Dendritic cell treated with granulocyte-macrophage colony-stimulating factor and Interleukin-4, amounts not matched to agents 40 ng/mL and 50 ng/mL, for 4 days (primary cell): ENCODE measurements around the gene OCRL.
A peak's percentile ranks its signal among the peaks of the same experiment; 100 is the strongest.

Experiments
- H3K27ac Mint-ChIP-seq: one replicate; pipeline ENCODE4 v1.8.0; 2022; ENCODE audit warnings: mild to moderate bottlenecking, mixed read lengths
- H3K27me3 Mint-ChIP-seq: one replicate; pipeline ENCODE4 v1.8.0; 2022; ENCODE audit warnings: mild to moderate bottlenecking, mixed read lengths
- H3K36me3 Mint-ChIP-seq: one replicate; pipeline ENCODE4 v1.8.0; 2022; ENCODE audit warnings: low read depth, mixed read lengths
- H3K4me1 Mint-ChIP-seq: one replicate; pipeline ENCODE4 v1.8.0; 2022; ENCODE audit warnings: low read depth, mixed read lengths
- H3K4me3 Mint-ChIP-seq: one replicate; pipeline ENCODE4 v1.8.0; 2022; ENCODE audit warnings: mild to moderate bottlenecking, moderate library complexity, mixed read lengths
- H3K9me3 Mint-ChIP-seq: one replicate; pipeline ENCODE4 v1.8.0; 2022; ENCODE audit warnings: mixed read lengths
- intact Hi-C: fragments of 100-400 bp; cut with micrococcal nuclease; formaldehyde crosslinking; loops from one replicate; pipeline ENCODE4 v1.15.0; 2022

Gene OCRL

DNA sequence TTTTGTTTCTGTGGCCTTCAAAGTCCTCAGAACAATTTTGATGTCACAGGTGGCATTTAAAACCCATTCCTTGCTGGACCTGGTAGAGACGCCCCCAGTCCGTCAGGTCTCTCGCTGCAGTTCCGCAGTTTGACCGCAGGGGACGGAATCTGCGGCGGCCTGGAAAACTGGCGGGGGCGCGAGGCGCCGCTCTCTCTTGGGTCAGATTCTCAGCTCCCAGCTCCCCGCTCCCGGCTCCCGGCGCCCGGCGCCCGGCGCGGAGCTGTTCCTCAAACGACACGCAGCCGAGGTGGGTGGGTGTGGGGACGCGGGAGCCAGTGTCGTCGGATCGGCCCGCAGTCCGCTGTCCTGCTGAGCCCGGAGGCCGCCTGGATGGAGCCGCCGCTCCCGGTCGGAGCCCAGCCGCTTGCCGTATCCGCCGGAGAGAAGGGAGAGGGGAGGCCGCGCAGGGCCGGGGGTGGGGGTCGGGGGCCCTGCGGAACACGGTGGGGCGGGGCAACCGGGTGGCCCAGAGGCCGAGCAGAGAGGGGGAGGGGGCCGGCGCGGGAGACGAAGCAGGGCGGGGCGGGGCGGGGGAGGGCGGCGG, at the start of gene OCRL:
TSS of gene OCRL (plus strand) at position 192 of the 586 bp plus-strand sequence. CDS start at position 373, 181 bp downstream.
- Mint-ChIP-seq H3K27ac (peak within 1 kb of the TSS; percentile 56), H3K4me3 (peak within 1 kb of the TSS; percentile 72), H3K9me3 (no peaks in the 10 kb centered on the region), H3K27me3 (peaks cover 2% of the 10 kb centered on the region), H3K36me3 (peaks cover 5% of the 10 kb centered on the region), H3K4me1 (peaks cover 12% of the 10 kb centered on the region)
- intact Hi-C loops, result no loop called here

DNA sequence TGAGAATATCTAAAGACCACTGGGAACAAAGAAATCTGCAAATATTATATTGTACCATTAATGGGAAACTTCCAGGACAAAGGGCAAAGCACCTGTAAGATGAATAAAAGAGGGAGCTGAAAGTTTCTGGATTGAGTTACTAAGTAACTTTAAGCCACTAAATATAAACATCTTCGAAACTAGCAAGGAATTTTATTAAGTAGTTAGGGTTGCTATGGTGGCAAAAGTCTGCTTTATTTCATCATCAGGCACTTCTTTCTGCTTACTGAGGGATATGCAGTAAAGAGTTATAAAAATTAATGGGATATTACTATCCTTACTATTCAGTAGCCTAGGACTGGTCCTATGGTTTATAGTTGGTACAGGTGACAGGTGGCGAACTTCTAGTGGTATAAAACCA, 49.7 kb upstream of the OCRL start:
- Mint-ChIP-seq H3K4me1 (no peaks in the 10 kb centered on the region), H3K4me3 (no peak overlapping the region), H3K27me3 (no peaks in the 10 kb centered on the region), H3K27ac (no peak overlapping the region), H3K36me3 (no peaks in the 10 kb centered on the region), H3K9me3 (no peaks in the 10 kb centered on the region)
- intact Hi-C loops, result no loop called here

DNA sequence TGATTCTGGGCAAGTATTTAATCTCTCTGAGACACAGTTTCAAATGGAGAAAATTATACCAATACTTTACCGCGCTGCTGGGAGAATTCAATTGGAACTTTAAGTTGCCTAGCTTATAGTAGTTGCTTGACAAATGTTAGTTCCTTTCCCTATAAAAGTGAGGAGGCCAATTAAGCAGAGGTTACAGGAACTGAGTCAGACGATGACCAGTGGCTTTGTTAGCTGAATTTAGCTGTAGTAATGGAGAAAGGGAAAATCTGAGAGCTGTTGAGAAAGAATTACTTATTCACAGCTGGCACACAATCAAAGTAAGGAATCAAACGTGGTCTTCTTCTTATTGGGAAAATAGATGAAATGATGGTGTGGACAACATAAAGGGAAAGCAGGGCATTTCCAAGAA, 46.4 kb upstream of the OCRL start:
- intact Hi-C loops, result no loop called here
- Mint-ChIP-seq H3K4me3 (no peak overlapping the region), H3K27ac (no peak overlapping the region), H3K9me3 (no peaks in the 10 kb centered on the region), H3K4me1 (no peaks in the 10 kb centered on the region), H3K36me3 (no peaks in the 10 kb centered on the region), H3K27me3 (no peaks in the 10 kb centered on the region)

DNA sequence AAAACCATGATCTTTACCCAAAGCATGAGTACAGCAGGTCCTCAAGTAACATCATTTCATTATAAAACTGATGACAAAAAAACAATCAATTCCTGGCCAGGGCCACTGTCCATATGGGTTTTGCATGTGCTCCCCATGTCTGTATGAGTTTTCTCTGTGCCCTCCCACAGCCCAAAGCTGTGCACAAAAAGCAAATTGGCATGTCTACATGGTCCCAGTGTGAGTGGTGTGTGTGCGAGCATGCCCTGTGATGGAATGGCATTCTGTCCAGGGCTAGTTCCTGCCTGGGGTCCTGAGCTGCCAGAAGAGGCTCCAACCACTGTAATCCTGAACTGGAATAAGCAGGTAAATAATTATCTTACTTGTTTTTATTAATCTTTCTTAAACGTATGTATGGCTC, 45.2 kb upstream of the OCRL start:
- Mint-ChIP-seq H3K9me3 (no peaks in the 10 kb centered on the region), H3K36me3 (no peaks in the 10 kb centered on the region), H3K27ac (no peak overlapping the region), H3K4me3 (no peak overlapping the region), H3K4me1 (no peaks in the 10 kb centered on the region), H3K27me3 (no peaks in the 10 kb centered on the region)
- intact Hi-C loops, result no loop called here

DNA sequence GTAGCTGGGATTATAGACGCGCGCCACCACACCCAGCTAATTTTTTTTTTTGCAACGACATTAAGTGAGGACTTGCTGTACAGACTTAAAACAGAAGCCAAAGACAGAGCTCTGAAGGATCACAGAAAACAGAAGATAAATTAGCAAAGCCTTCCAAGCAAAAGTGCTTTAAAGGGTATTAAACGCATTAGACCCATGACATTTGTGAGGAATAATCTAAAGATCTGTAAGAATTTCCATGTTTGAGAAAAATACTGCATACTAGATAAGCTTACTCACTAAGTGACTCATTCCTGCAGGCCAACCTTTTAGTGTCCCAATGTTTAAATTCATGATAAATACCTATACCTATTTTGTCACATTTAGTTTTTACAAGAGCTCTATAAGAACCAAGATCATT, 44.2 kb upstream of the OCRL start:
- Mint-ChIP-seq H3K9me3 (no peaks in the 10 kb centered on the region), H3K27me3 (no peaks in the 10 kb centered on the region), H3K27ac (no peak overlapping the region), H3K4me1 (no peaks in the 10 kb centered on the region), H3K4me3 (no peak overlapping the region), H3K36me3 (no peaks in the 10 kb centered on the region)
- intact Hi-C loops, result no loop called here

DNA sequence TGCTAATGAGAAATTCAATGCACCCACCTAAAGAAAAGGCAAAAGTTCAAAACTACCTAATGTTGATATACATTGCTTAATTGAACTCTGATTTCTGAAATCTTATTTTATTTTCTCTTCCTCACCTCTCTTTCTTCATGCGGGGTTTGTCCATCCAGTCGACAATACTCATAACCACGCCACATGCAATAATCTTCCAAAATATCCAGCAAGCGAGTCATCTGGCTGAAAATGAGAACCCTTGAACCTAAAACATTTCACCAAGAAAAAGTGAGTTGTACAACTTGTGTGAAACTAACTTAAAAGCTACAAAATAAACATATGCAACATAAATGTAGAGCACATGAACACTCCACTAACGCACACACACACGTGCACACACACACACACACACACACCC, 43.4 kb upstream of the OCRL start:
- no peaks in the 10 kb centered on the region for H3K4me1 Mint-ChIP-seq
- intact Hi-C loops, result no loop called here
- H3K36me3 Mint-ChIP-seq, result no peaks in the 10 kb centered on the region
- H3K27ac Mint-ChIP-seq, result no peak overlapping the region
- no peaks in the 10 kb centered on the region for H3K9me3 Mint-ChIP-seq
- no peaks in the 10 kb centered on the region for H3K27me3 Mint-ChIP-seq
- no peak overlapping the region for H3K4me3 Mint-ChIP-seq

DNA sequence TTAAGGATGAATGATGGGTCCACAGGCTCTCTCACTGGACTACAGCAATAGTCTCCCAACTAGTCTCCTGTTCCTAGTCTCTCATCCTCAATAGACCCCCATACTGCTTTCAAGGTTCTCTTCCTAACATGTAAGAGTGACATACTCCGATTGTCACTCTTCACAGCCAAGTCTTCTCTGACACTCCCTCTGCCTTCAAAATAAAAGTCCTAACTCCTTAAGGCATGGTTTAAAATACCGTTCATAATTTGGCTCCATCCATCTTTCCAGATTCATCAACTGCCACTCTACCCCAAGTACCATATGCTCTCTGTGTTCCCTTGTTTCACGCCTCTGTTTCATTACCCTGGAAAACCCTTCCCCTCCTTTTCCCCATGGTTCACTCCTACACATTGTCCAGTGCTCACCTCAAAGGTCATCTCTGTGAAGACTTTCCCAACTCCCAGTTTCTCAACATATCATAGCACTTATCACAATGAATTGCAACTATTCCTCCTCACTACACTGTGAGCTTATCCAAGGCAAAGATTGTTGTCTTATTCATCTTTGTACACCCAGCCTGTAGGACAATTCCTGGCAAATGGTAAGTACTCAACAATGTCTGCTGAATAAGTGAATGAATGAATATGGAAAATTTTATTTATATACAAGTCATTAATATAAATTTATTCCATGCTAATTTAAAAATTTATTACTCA, 42.8 kb upstream of the OCRL start:
- H3K9me3 Mint-ChIP-seq, result no peaks in the 10 kb centered on the region
- no peak overlapping the region for H3K4me3 Mint-ChIP-seq
- H3K27ac Mint-ChIP-seq, result no peak overlapping the region
- H3K36me3 Mint-ChIP-seq, result no peaks in the 10 kb centered on the region
- intact Hi-C loops, result no loop called here
- H3K4me1 Mint-ChIP-seq, result no peaks in the 10 kb centered on the region
- no peaks in the 10 kb centered on the region for H3K27me3 Mint-ChIP-seq

DNA sequence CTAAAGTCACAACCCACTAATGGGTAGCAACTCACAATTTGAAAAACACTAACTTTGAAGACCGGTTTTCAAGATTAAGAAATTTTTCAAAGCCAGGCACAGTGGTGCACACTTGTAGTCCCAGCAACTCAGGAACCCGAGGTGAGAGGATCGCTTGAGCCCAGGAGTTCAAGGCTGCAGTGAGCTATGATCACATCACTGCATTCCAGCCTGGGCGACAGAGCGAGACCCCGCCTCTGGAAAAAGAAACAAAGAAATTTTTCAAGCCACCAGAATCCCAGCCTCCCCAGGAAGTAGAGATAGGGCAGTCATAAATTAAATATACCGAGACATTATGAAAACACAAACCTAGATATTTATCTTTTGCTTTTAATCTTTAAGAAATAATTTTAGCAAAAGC, 29.7 kb upstream of the OCRL start:
- intact Hi-C loops, result no loop called here
- Mint-ChIP-seq H3K27me3 (no peaks in the 10 kb centered on the region), H3K36me3 (no peaks in the 10 kb centered on the region), H3K4me3 (no peak overlapping the region), H3K4me1 (no peaks in the 10 kb centered on the region), H3K9me3 (no peaks in the 10 kb centered on the region), H3K27ac (no peak overlapping the region)

DNA sequence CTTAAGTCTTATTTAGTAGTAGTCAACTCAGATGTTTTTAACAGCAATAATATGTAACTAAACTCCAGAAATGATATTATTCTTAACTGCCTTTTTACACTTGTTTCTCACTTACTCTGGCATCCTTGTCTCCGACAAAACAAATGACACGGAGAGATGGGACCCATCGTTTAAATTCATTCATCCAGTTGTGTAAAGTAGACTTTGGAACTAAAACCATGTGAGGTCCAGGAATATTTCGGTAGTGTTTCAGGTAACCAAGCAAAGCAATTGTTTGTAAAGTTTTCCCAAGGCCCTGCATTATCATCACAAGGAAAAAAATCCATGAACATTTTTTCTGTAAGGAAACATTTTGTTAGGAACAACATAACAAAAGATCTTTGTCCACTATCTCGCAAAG, 28.4 kb upstream of the OCRL start:
- Mint-ChIP-seq H3K36me3 (no peaks in the 10 kb centered on the region), H3K27ac (no peak overlapping the region), H3K4me1 (no peaks in the 10 kb centered on the region), H3K27me3 (no peaks in the 10 kb centered on the region), H3K9me3 (no peaks in the 10 kb centered on the region), H3K4me3 (no peak overlapping the region)
- intact Hi-C loops, result no loop called here

DNA sequence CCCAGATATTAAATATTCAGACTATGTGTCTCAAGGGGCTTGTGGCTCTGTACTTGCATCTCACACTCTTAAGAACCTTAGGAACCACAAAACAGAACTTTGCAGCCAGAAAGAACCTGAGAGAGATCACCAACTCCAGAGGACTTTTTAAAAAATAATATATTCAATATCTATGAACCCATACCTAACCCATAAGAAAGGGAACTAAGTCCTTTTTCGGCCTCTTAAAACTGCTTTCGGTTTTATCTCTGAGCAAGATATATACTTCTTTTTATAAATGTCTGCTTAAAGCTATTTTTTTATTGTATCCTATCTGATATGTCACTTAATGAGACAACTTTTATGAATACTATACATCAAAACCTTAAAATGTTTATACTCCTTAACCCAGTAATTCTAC, 27.6 kb upstream of the OCRL start:
- H3K36me3 Mint-ChIP-seq, result no peaks in the 10 kb centered on the region
- no peaks in the 10 kb centered on the region for H3K27me3 Mint-ChIP-seq
- H3K4me3 Mint-ChIP-seq, result no peak overlapping the region
- H3K4me1 Mint-ChIP-seq, result no peaks in the 10 kb centered on the region
- no peak overlapping the region for H3K27ac Mint-ChIP-seq
- intact Hi-C loops, result no loop called here
- H3K9me3 Mint-ChIP-seq, result no peaks in the 10 kb centered on the region

DNA sequence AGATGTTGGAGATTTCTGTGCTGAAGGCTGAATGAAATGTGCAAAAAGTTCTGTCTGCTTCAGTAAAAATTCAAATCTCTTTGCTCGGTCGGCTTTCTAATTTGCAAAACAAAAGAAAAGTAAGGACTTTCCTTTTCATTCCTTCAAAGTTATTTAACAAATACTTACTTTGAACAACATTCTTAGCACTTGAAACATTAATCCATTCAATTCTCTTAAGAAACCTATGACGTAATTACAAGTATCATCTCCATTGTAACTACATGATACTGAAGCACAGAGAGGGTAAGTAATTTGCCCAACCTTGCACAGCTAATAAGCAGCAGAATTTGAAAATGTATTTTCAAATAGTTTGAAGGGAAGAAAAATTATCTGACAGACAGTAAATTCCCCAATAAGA, 23.7 kb upstream of the OCRL start:
- Mint-ChIP-seq H3K9me3 (no peaks in the 10 kb centered on the region), H3K36me3 (no peaks in the 10 kb centered on the region)

DNA sequence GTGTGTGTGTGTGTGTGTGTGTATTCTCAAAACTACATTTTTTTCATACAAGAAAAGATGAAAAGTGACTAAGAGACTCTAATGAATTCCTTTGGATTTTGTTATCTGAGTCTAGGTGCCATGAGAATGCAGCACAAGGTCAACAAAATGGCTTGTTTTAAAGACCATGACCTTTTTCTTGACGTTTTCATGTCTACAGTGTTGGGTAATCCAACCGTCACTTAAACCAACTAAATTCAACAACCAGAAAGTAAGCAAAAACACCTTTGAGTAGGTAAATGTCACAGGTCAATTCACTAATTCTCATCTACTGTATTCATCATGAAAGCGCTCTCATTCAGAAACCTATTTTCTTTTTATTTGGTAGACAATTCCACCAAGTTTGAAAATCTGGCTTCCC, 19.9 kb upstream of the OCRL start:
- no peak overlapping the region for H3K27ac Mint-ChIP-seq
- no peak overlapping the region for H3K4me3 Mint-ChIP-seq

More for the DNA sequence above, 23.7 kb upstream of the OCRL start:
- peaks cover 3% of the 10 kb centered on the region for H3K27me3 Mint-ChIP-seq
- no peak overlapping the region for H3K27ac Mint-ChIP-seq
- no peaks in the 10 kb centered on the region for H3K4me1 Mint-ChIP-seq
- intact Hi-C loops, result no loop called here
- no peak overlapping the region for H3K4me3 Mint-ChIP-seq

DNA sequence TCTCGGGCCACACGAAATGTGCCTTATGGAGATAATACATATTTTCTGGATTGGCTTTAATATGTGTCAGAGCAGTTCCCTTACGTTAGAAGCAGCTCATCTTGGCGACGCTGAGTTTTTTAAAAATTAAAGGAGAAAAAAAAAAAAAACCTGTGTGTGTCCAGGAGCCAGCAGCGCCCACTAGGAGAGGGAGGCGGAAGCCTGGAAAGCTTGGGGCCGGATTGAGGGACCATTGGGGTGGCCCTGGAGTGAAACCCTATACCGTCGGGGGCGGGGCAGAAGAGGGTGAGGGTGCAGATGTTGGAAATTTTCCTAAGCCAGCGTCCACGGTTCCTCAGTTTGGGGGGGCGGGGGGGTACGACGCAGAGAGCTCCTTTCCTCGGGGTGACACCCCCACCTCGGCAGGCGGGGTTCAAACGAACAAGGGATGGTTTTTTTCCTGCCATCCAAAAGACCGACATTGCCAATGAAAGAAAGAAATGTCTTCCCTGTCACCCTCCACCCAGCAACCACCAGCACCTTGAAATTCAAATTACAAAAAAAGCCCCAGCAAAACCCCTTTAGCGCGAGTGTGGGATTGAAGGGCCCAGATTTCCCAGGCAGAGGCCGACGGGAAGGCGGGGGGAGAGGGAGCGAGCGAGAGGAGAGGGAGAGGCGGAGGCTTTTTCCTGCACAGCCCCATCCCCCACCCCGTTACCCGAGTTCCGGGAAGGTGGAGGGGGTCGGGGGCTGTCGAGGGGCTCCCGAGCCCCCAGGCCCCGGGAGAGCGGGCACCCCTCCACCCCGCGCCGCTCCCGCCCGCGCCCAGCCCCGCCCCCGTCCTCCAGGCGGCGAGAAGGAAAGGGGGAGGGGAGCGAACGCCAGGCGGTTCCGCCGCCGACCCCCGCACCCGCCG, 17.6 kb upstream of the OCRL start:
- H3K36me3 Mint-ChIP-seq, result peaks cover 6% of the 10 kb centered on the region
- peak overlapping the region; percentile 56 for H3K27ac Mint-ChIP-seq
- H3K9me3 Mint-ChIP-seq, result no peaks in the 10 kb centered on the region
- H3K27me3 Mint-ChIP-seq, result peaks cover 24% of the 10 kb centered on the region
- intact Hi-C loops, result no loop called here
- H3K4me3 Mint-ChIP-seq, result peak overlapping the region; percentile 87
- H3K4me1 Mint-ChIP-seq, result no peaks in the 10 kb centered on the region

More for the DNA sequence above, 19.9 kb upstream of the OCRL start:
- intact Hi-C loops, result no loop called here
- H3K9me3 Mint-ChIP-seq, result no peaks in the 10 kb centered on the region
- H3K36me3 Mint-ChIP-seq, result peaks cover 6% of the 10 kb centered on the region
- no peaks in the 10 kb centered on the region for H3K4me1 Mint-ChIP-seq
- peaks cover 22% of the 10 kb centered on the region for H3K27me3 Mint-ChIP-seq
